HG02943 (cell line): ENCODE measurements around the gene C1orf167.

Experiments
- ATAC-seq: cut with Tn5 transposase; IDR thresholded peaks from one replicate; pipeline ENCODE4 v1.9.1; 2021; ENCODE audit warnings: mild to moderate bottlenecking, low read depth, moderate library complexity; ENCODE audit not compliant: unreplicated experiment

Gene C1orf167

GRCh38 chr1:11736746-11737639 is 25.0 kb upstream of the C1orf167 start:
- no peak for ATAC-seq

- ATAC-seq, result no peak
Observed at GRCh38 chr1:11738096-11738495, 23.9 kb upstream of the C1orf167 start.

GRCh38 chr1:11738783-11739182 is 23.2 kb upstream of the C1orf167 start:
- ATAC-seq, result no peak

- ATAC-seq, result no peak
Observed at GRCh38 chr1:11740258-11741192, 21.5 kb upstream of the C1orf167 start.

- ATAC-seq, result no peak
Observed at GRCh38 chr1:11741482-11741881, 20.5 kb upstream of the C1orf167 start.

GRCh38 chr1:11741919-11742558 is 20.0 kb upstream of the C1orf167 start:
- ATAC-seq, result no peak

- ATAC-seq, result no peak
Observed at GRCh38 chr1:11744287-11744686, 17.7 kb upstream of the C1orf167 start.

- no peak for ATAC-seq
Observed at GRCh38 chr1:11746092-11746491, 15.9 kb upstream of the C1orf167 start.

- no peak for ATAC-seq
Observed at GRCh38 chr1:11746795-11747487, 15.1 kb upstream of the C1orf167 start.

GRCh38 chr1:11748294-11749202 is 13.4 kb upstream of the C1orf167 start:
- ATAC-seq, result no peak

- ATAC-seq, result no peak
Observed at GRCh38 chr1:11749203-11749689, 12.7 kb upstream of the C1orf167 start.

- ATAC-seq, result no peak
Observed at GRCh38 chr1:11749996-11750395, 12.0 kb upstream of the C1orf167 start.

GRCh38 chr1:11751087-11751486 is 10.9 kb upstream of the C1orf167 start:
- no peak for ATAC-seq

GRCh38 chr1:11752359-11753088 is 9.5 kb upstream of the C1orf167 start:
- ATAC-seq, result no peak

GRCh38 chr1:11753555-11754208 is 8.3 kb upstream of the C1orf167 start:
- ATAC-seq, result no peak

- ATAC-seq, result no peak
Observed at GRCh38 chr1:11757047-11757446, 4.9 kb upstream of the C1orf167 start.

- no peak for ATAC-seq
Observed at GRCh38 chr1:11759791-11760190, 2.2 kb upstream of the C1orf167 start.

GRCh38 chr1:11761285-11761684 is 708 bp upstream of the C1orf167 start:
- no peak for ATAC-seq
